Choroid plexus epithelial cell (primary cell): ENCODE measurements around the gene MS4A13.
"Not testable (repeated sequence)": the region's sequence is repeated elsewhere in the genome, so short reads cannot be mapped to it uniquely, and the experiment has no call there.

Source experiments
- DNase-seq: peaks from one replicate; pipeline ENCODE4 v3.0.0-alpha.2; 2010; ENCODE audit warnings: low read depth
- H3K4me3 ChIP-seq: 2 replicates; pipeline ENCODE4 v1.5.1; 2011; ENCODE audit warnings: low read depth, mild to moderate bottlenecking, control low read depth, low read length, moderate library complexity
- TF ChIP-seq, protein P1 (sequence below): conservative IDR thresholded peaks from 2 replicates; pipeline ENCODE4 v1.5.1; 2011; ENCODE audit warnings: low read depth, mild to moderate bottlenecking, control low read depth, inconsistent platforms, low read length, moderate library complexity

The MS4A13 gene

GRCh38 chr11:60493454-60493853, 21.7 kb upstream of the MS4A13 start:
- H3K4me3 ChIP-seq: no peak overlapping the region
- TF ChIP-seq, protein P1, sequence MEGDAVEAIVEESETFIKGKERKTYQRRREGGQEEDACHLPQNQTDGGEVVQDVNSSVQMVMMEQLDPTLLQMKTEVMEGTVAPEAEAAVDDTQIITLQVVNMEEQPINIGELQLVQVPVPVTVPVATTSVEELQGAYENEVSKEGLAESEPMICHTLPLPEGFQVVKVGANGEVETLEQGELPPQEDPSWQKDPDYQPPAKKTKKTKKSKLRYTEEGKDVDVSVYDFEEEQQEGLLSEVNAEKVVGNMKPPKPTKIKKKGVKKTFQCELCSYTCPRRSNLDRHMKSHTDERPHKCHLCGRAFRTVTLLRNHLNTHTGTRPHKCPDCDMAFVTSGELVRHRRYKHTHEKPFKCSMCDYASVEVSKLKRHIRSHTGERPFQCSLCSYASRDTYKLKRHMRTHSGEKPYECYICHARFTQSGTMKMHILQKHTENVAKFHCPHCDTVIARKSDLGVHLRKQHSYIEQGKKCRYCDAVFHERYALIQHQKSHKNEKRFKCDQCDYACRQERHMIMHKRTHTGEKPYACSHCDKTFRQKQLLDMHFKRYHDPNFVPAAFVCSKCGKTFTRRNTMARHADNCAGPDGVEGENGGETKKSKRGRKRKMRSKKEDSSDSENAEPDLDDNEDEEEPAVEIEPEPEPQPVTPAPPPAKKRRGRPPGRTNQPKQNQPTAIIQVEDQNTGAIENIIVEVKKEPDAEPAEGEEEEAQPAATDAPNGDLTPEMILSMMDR: no peak
- DNase-seq: no peak

- H3K4me3 ChIP-seq: no peak overlapping the region
- no peak for DNase-seq
- TF ChIP-seq, protein P1: no peak
These were observed 16.8 kb upstream of the MS4A13 start for GRCh38 chr11:60498399-60498798.

DNA sequence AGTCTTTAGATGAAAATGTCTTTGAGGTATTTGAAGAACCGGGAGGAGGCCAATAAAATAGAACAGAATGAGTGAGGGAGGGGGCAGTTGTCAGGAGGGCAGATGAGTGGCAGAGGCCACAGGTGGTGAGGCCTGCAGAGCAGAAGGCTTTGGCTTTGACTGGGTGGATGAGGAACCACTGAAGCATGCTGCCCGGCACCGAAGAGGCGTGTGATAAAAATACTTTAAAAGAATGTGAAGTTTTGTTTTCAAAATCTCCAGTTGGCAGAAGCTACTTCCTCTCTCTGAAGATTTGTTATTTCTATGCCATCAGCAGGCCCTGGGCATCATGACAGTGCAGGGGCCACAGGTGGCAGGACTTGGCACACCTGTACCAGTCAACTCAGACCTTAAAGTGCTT, 16.3 kb upstream of the MS4A13 start:
- TF ChIP-seq, protein P1: no peak
- no peak for DNase-seq
- H3K4me3 ChIP-seq: no peak overlapping the region

DNA sequence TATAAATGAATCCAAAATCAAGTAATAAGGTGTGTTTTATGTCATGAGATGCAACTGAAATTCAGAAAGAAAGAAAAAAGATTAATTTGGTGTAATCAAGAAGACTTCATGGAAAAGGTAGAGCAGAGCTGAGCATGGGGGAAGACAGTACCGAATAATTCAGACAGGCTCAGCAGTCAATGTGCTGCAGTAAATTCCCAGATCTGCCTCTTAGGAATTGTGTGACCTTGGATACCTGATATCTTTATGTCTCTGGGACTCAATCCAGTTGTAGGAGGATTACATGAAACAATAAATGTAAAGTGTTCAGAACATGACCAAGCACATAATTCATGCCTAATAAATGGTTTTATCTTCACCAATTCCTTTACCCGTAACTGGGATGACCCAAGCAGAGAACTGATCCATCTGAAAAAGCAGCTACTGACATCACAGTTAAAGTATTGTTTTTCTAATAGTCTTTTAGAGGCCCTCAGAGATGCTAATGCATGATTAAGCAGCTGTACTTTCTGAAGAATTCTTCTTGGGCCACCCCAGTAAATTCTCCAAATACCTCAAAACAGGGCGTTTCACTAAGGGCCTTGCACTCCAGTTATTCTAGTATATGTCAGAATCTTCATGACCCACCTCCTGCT, 14.8 kb upstream of the MS4A13 start:
- H3K4me3 ChIP-seq: no peak overlapping the region
- no peak for DNase-seq
- TF ChIP-seq, protein P1: no peak

DNA sequence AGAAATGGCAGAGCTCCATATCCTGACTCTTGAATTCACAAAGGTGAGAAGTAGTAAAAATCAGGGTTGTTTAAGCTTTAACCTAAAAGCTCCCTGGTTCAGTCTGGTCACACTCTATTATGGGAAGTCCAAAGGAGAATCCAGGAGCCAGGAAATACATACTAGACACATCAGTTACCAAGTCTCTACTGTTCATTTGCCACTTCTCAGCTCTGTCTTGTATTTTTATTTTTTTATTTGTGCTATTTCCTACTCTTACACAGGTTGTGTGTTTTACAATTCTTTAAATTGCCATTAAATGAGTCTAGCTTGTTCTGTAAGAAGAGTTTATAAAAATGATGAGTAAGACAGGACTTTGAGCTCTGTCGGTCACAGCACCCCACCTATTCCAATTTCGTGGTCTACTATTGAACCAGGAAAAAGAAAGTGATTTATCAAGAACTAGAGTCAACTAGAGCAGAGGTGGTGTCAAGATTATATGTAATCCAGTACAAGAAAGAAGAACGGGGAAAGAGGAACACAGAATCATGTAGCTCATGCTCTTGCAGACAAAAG, 12.9 kb upstream of the MS4A13 start:
- DNase-seq: no peak
- H3K4me3 ChIP-seq: no peak overlapping the region
- TF ChIP-seq, protein P1: no peak

DNA sequence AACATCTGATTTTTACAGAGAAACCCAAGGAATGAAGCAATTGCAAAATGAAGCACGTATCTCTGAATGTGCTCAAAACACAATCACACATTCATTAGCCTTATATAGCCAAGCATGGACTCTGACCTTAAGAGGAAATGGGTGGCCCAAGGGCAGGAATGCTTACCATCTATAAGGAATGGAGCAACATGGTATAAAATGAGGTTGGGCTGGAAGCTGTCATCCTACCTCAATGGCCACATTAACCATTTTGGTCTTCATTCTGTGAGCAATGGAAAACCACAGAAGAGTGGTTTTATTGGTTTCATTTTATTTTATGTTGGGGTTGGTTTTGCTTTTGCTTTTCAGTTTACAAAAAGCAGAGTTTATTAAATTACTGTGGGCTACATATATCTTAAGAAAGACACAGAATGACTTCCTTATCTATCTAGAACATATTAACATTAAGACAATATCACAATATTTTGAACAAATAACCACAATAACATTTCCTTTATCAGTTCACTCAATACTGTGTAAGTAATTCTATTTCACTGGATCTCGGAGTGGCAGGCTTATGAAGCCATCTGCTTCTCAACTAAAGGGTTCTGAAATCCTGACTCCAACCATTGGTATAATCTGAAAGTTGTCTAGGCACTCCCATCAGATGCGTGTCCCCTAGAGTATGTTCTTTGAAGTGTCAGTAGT, 10.8 kb upstream of the MS4A13 start:
- TF ChIP-seq, protein P1: no peak
- DNase-seq: no peak
- H3K4me3 ChIP-seq: no peak overlapping the region

DNA sequence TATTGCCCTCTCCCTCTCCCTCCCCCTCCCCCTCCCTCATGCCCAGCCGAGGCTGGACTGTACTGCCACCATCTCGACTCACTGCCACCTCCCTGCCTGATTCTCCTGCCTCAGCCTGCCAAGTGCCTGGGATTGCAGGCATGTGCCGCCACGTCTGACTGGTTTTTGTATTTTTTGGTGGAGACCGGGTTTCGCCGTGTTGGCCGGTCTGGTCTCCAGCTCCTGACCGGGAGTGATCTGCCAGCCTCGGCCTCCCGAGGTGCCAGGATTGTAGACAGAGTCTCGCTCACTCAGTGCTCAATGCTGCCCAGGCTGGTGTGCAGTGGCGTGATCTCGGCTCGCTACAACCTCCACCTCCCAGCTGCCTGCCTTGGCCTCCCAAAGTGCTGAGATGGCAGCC, 5.6 kb upstream of the MS4A13 start:
- H3K4me3 ChIP-seq, DNase-seq: not testable (repeated sequence)

- DNase-seq, H3K4me3 ChIP-seq: not testable (repeated sequence)
These were observed 5.0 kb upstream of the MS4A13 start for GRCh38 chr11:60510209-60510608.
